ENCODE data around the gene ARID1A.
A peak's percentile ranks its signal among the peaks of the same experiment; 100 is the strongest.
"Not testable (repeated sequence)": the region's sequence is repeated elsewhere in the genome, so short reads cannot be mapped to it uniquely, and the experiment has no call there.

Gene ARID1A

GRCh38 chr1:26787706-26788514 is 92.1 kb downstream of the ARID1A start, which contains the start of gene PIGV:
Gene PIGV, plus strand, starts transcription at chr1:26787950. Its CDS starts 2,866 bp downstream, at chr1:26790816.
- peak; percentile 74 for DNase-seq (ENCODE audit: low read depth, low spot score)

GRCh38 chr1:26788515-26788785 is 92.6 kb downstream of the ARID1A start:
- DNase-seq (ENCODE audit: low read depth, low spot score) = no peak

GRCh38 chr1:26788836-26789611 is 93.2 kb downstream of the ARID1A start:
- DNase-seq (ENCODE audit: low read depth, low spot score) = peak; percentile 84

- no peak for DNase-seq (ENCODE audit: low read depth, low spot score)
Measured at GRCh38 chr1:26789612-26789865, 93.7 kb downstream of the ARID1A start.

- DNase-seq (ENCODE audit: low read depth, low spot score) = no peak
Measured at GRCh38 chr1:26789931-26790330, 94.1 kb downstream of the ARID1A start.

- no peak for DNase-seq (ENCODE audit: low read depth, low spot score)
Measured at GRCh38 chr1:26790551-26790953, 94.7 kb downstream of the ARID1A start.

GRCh38 chr1:26791148-26791547 is 95.3 kb downstream of the ARID1A start:
- DNase-seq (ENCODE audit: low read depth, low spot score) = no peak

GRCh38 chr1:26791626-26792025 is 95.8 kb downstream of the ARID1A start:
- DNase-seq (ENCODE audit: low read depth, low spot score) = no peak

GRCh38 chr1:26792924-26793323 is 97.1 kb downstream of the ARID1A start:
- DNase-seq (ENCODE audit: low read depth, low spot score) = no peak

- no peak for DNase-seq (ENCODE audit: low read depth, low spot score)
Measured at GRCh38 chr1:26794391-26794790, 98.6 kb downstream of the ARID1A start.

GRCh38 chr1:26797627-26798026 is 101.8 kb downstream of the ARID1A start:
- no peak for DNase-seq (ENCODE audit: low read depth, low spot score)

- no peak for DNase-seq (ENCODE audit: low read depth, low spot score)
Measured at GRCh38 chr1:26799479-26800142, 103.8 kb downstream of the ARID1A start.

GRCh38 chr1:26803932-26804331 is 108.1 kb downstream of the ARID1A start:
- DNase-seq (ENCODE audit: low read depth, low spot score) = not testable (repeated sequence)

GRCh38 chr1:26810105-26810504 is 114.3 kb downstream of the ARID1A start:
- DNase-seq (ENCODE audit: low read depth, low spot score) = peak; percentile 61

- DNase-seq (ENCODE audit: low read depth, low spot score) = no peak
Measured at GRCh38 chr1:26811057-26811456, 115.2 kb downstream of the ARID1A start.

GRCh38 chr1:26811708-26812107 is 115.9 kb downstream of the ARID1A start:
- no peak for DNase-seq (ENCODE audit: low read depth, low spot score)

- no peak for DNase-seq (ENCODE audit: low read depth, low spot score)
Measured at GRCh38 chr1:26814377-26814776, 118.6 kb downstream of the ARID1A start.

- DNase-seq (ENCODE audit: low read depth, low spot score) = no peak
Measured at GRCh38 chr1:26814893-26815292, 119.1 kb downstream of the ARID1A start.

- no peak for DNase-seq (ENCODE audit: low read depth, low spot score)
Measured at GRCh38 chr1:26820784-26821269, 125.0 kb downstream of the ARID1A start.

- no peak for DNase-seq (ENCODE audit: low read depth, low spot score)
Measured at GRCh38 chr1:26822737-26823395, 127.1 kb downstream of the ARID1A start.

- no peak for DNase-seq (ENCODE audit: low read depth, low spot score)
Measured at GRCh38 chr1:26824731-26825130, 128.9 kb downstream of the ARID1A start.
